HG03520 (cell line): Measurements from ENCODE around the gene NGEF.

Experiments used
- ATAC-seq: cut with Tn5 transposase; IDR thresholded peaks from one replicate; pipeline ENCODE4 v1.9.1; 2021; ENCODE audit warnings: mild to moderate bottlenecking, moderate library complexity; ENCODE audit not compliant: unreplicated experiment

Gene NGEF

GRCh38 chr2:233044974-233045605, 32.0 kb upstream of the NGEF start:
- ATAC-seq: no peak

DNA sequence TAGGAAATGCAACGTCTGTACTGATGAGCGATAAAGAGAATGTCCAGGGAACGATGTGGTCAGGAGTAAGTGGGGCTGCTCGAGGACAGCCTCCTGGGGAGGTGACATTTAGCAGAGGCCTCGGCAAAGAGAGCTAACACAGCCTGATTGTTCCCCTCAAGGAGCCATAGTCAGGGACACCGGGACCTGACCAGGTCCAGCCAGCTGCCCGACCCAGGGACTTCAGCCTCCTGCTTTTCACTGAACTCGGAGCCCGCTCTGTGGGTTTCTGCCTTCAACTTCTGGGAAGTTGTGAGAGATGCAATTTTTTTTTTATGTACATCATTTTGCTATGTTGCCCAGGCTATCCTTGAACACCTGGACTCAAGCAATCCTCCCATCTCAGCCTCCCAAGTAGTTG, 29.5 kb upstream of the NGEF start:
- no peak for ATAC-seq

GRCh38 chr2:233041722-233042323, 28.8 kb upstream of the NGEF start:
- ATAC-seq: no peak

DNA sequence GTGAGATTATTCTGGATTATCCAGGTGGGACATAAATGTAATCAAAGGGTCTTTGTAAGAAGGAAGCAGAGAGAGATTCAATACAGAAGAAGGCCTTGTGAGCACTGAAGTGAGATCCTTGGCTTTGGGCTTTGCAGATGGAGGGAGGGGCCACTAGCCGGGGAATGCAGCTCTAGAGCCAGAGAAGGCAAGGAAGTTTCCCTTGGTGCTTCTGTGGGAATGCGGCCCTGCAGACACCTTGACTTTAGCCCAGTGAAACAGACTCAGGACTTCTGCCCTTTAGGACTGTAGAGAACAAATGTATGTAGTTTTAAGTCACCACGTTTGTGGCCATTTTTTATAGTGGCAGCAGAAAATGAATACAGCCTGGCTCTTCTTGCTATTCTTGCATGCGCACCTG, 27.5 kb upstream of the NGEF start:
- no peak for ATAC-seq

DNA sequence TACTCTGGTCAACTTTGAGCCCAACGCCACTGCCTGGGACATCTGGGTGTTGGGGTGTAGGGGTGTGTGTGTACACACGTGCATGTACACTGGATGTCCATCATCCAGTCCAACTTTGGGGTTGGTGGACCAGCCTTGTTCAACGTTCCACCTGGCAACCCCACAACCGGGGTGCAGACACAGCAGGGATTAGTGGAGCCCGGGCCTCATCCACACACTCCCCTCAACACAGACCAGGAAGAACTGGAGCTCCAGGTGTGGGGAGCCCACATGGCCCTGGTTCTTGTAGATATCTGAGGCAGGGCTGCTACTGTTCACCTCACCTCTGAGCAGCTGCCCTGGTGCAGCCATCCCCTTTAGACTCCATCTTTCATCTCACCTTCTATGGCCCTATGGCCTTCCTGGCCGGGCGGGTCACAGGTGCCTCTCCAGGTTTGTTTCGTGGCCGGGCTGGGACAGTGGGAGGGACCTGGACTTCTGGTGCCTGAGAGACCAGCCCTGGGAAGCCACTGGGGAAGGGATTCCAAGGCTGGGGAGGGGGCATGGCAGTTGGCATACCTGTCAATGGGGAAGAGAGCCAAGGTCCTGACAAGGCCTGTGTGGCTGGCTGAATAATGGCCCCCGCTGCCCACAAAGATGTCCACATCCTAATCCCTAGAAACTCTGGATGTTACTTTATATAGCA, 26.9 kb upstream of the NGEF start:
- ATAC-seq: no peak

DNA sequence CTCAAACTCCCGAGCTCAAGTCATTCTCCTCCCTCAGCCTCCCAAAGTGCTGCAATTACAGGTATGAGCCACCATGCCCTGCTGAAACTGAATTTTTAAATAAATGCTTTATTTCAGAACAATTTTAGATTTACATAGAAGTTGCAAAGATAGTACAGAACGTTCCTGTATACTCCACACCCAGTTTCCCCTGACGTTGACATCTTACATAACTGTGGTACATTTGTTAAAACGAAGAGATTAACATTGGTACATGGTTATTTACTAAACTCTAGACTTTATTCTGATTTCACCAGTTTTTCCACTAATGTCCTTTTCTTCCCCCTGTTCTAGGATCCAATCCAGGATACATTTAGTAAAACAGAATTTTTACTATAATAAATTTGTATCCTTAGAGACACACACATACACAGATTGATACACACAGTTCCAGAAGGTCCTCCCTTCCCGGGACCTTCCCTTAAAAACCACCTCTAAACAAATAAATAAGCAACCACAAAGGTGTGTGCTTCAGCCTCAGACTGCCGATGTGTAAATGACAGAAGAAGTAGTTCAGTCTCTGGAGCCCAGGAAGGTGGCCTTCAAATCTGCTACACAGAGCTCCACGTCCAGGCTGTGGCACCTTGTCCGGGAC, 26.3 kb upstream of the NGEF start:
- no peak for ATAC-seq

DNA sequence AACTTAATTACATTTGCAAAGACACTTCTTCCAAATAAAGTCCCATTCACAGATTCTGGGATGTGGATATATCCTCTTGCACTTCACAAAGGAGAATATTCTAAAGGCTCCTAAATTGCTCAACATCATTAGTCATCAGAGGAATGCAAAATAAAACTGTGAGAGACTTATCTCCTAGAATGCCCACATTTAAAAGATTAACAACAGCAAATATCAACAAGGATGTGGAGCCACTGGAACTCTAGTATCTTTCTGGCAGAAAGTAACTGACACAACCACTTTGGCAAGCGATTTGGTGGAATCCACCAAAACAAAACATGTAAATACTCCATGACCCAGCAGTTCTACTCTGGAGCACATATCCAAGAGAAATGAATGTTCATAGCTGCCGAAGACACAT, 24.0 kb upstream of the NGEF start:
- ATAC-seq: no peak

DNA sequence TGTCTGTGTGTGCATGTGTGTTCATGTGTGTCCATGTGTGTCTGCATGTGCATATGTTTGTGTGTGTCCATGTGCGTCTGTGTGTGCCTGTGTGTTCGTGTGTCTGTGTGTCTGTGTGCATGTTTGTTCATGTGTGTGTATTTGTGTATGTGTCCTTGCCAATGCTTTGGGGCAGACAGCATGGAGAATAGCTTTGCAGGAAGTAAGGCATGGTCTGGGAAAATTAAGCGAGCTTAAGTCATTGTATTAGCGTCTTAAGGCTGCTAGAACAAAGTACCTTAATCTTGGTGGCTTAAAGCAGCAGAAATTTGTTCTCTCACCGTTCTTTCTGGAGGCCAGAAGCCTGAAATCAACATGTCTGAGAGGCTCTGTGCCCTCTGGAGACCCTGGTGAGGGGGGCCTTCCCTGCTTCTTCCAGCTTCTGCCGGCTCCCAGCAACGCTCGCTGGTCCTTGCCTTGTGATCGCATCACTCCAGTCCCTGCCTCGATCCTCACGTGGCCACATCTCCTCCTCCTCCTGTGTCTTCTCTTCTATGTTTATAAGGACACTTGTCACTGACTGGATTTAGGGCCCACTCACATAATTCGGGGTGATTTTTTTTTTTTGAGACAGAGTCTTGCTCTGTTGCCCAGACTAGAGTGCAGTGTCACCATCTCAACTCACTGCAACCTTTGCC, 23.2 kb upstream of the NGEF start:
- no peak for ATAC-seq

DNA sequence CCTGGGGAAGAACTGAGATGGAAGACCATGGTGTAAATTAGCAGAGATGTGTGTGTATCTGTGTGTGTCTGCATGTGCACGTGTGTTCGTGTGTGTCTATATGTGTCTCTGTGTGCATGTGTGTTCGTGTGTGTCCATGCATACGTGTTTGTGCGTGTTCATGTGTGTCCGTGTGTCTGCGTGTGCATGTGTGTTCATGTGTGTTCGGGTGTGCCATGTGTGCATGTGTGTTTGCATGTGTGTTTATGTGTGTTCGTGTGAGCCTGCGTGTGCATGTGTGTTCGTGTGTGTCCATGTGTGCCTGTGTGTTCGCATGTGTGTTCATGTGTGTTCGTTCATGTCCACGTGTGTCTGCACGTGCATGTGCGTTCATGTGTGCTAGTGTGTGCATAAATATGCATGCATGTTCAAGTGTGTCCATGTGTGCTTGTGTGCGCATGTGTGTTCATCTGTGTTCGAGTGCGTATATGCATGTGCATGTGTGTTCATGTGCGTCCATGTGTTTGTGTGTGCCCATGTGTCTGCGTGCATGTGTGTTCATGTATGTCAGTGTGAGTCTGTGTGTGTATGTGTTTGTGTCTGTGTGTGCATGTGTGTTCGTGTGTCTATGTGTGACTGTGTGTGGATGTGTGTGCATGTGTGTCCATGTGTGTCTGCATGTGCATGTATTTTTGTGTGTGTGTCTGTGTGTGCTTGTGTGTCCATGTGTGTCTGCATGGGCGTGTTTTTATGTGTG, 22.5 kb upstream of the NGEF start:
- no peak for ATAC-seq

DNA sequence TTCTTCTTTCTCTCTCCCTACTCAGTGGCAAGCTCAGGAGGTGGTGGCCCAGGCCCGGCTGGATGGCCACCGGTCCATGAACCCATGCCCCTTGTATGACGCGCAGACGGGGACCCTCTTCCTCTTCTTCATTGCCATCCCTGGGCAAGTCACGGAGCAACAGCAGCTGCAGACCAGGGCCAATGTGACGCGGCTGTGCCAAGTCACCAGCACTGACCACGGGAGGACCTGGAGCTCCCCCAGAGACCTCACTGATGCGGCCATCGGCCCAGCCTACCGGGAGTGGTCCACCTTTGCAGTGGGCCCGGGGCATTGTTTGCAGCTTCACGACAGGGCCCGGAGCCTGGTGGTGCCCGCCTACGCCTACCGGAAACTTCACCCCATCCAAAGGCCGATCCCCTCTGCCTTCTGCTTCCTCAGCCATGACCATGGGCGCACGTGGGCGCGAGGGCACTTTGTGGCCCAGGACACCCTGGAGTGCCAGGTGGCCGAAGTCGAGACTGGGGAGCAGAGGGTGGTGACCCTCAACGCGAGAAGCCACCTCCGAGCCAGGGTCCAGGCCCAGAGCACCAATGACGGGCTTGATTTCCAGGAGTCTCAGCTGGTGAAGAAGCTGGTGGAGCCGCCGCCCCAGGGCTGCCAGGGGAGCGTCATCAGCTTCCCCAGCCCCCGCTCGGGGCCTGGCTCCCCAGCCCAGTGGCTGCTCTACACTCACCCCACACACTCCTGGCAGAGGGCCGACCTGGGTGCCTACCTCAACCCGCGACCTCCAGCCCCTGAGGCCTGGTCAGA, 21.2 kb upstream of the NGEF start:
- no peak for ATAC-seq

DNA sequence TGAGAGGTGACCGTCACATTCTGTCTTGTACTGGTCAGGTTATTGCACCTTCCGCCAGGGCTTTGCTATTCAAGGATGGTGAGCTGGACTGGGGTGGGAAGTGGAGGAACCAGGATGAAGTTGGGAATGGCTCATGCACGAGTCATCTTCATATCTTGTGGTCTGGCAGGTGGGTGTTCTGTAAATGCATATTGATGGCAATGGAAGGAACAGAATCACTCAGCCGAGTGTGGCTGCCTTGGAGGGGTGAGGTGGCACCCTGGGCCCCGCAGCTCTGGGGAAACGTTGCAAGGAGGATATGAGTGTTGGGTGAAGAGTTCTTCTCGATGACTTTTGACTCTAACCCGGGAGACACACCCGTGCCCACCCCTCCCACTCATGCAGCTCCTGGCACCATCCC, 20.6 kb upstream of the NGEF start:
- no peak for ATAC-seq

GRCh38 chr2:233032551-233033320, 19.7 kb upstream of the NGEF start, which contains the start of gene NEU2:
Gene NEU2 (plus strand): TSS chr2:233032672. CDS start chr2:233032672, 0 bp downstream.
- no peak for ATAC-seq

DNA sequence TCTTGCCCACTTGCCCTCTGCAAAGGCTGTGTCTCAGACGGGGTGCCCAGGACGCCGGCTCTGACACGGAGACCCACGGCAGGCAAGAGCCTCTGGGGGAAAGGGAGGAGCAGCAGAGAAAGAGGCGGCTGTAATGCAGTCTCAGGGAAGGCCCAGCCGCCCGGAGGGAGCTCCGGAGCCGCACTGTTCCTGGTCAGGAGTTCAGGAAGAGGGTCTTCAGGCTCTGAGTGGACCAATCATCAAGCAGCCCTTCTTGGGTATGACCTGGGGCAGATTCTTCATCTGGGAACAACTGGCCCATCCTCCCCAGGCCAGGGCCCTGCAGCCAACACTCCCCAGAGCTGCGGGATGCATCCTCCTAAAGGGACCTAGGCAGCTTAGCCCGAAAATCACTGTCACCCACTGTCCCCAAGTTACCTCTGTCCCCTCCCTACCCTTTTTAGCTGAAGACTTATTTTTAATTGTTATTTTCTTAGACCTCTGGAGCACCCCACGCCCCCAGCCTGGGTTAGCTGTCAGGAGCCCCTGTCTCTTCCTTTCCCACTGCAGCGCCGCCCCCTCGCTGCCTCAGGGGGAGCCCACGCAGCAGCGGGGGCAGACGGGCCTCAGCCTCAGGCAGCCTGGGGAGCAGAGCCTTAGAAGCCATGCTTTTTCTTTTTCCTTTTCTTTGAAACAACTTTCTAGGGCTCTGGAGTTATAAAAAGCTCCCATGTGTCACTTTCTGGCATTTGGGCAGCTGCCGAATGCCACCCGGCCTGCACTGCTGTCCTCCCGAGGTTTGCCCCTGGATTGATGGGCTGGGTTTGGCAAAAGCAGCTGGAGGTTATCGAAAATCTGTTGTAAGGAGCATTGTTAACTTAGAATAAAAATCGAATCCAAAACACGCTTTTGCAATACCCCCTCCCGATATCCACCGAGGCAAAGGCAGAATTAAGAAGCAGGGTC, 18.8 kb upstream of the NGEF start:
- no peak for ATAC-seq

DNA sequence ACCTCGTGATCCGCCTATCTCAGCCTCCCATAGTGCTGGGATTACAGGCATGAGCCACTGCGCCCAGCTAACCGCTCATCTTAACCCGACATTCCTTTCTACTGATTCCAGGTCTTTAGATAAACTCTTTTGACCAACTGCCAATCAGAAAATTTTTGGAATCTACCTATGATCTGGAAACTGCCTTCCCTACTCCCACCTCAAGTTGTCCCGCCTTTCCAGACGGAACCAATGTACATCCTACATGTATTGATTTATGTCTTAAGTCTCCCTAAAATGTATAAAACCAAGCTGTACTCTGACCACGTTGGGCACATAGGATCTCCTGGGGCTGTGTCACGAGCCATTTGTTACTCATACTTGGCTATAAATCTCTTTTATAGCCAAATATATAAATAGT, 16.3 kb upstream of the NGEF start:
- ATAC-seq: no peak

GRCh38 chr2:233026198-233026813, 13.2 kb upstream of the NGEF start:
- ATAC-seq: no peak

GRCh38 chr2:233025706-233026105, 12.7 kb upstream of the NGEF start:
- ATAC-seq: no peak

DNA sequence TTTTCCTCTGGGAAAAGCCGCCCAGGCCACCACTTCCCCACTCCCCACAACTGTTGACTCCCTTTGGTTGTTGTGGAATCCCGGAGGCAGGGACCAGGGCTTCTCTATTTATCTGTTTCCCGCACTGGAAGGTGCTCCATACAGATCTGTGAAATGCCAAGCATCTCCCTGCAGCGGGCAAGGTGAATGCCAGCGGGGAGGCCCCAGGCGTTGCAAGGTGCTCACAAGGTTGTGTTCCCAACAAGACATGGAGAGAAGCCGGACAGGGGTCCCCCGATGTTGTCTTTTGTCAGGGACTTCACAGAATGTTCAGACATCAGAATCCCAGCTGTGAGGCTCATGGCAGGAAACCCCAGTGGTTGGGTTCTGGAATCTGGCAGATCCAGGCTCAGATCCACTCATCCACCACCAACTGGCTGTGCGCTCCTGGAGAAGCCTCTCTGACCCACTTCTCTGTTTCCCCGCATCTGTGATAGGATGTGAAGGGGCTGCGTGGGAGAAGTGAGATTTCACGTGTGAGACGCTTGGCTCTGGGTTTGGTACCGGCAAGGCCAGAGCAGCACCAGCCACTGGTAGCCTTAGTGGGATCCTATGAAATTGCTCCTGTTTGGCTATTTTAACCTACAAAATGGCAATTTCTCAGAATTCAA, 10.8 kb upstream of the NGEF start:
- no peak for ATAC-seq
